ENCODE measurements around the gene NFATC1.

The NFATC1 gene

DNA sequence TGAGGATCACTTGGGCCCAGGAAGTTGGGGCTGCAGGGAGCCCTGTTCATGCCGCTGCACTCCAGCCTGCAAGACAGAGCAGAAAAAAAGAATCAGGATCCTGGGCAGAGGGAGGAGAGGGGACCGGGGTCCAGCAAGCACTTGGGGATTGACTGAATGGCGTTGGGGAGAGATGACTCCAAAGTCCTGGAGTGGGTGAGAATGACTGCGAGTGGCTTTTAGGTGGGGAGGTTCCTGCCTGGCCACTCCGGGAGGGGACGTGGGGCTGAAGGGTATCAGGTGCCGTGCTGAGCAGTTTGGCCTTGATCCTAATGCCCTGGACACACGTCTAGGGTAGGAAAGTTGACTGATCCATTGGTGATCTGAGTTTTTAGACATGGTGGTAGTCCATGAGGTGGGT is 3.5 kb upstream of the NFATC1 start:
- Histone ChIP-seq H3K27me3 (ENCODE audit: control insufficient read depth in 3 of 3, insufficient read depth in 3 of 3, low read depth in 1 of 3, low read length in 3 of 3) (peaks cover 33 to 70% (median 47%) of the 10 kb centered on the region in 3 experiments), H2BK12ac (ENCODE audit: low read length) (no peak overlapping the region), H3K23ac (ENCODE audit: low read depth, low read length, poor library complexity) (no peak overlapping the region), H2BK15ac (ENCODE audit: low read length) (no peak overlapping the region), H4K8ac (ENCODE audit: low read depth, low read length) (no peak overlapping the region), H2AFZ (ENCODE audit: low read length) (no peak overlapping the region), H2BK5ac (ENCODE audit: low read length) (no peak overlapping the region), H3K18ac (ENCODE audit: low read length) (no peak overlapping the region), H3K4ac (ENCODE audit: low read length) (no peak overlapping the region), H3K9ac (ENCODE audit: low read depth, low read length, poor library complexity) (no peak overlapping the region), H3K27ac (replicated peaks; ENCODE audit: low read length) (no peak overlapping the region), H3K79me1 (ENCODE audit: low read depth, low read length) (no peaks in the 10 kb centered on the region), H2AK5ac (ENCODE audit: low read depth, low read length) (no peak overlapping the region), H3K4me3 (ENCODE audit: low read length in 2 of 2) (no peak overlapping the region), H3K14ac (ENCODE audit: low read length) (no peak overlapping the region), H3K4me2 (ENCODE audit: insufficient read depth, low read length, poor library complexity, severe bottlenecking) (no peak overlapping the region), H3K9me3 (replicated peaks in 1 of 2; ENCODE audit: control insufficient read depth in 2 of 2, insufficient read depth in 1 of 2, low read depth in 1 of 2, low read length in 2 of 2) (no peaks in the 10 kb centered on the region), H3K36me3 (replicated peaks in 1 of 2; ENCODE audit: control insufficient read depth in 2 of 2, insufficient read depth in 2 of 2, low read length in 2 of 2) (no peaks in the 10 kb centered on the region), H3K4me1 (ENCODE audit: control insufficient read depth in 2 of 2, insufficient read depth in 1 of 2, low read depth in 1 of 2, low read length in 2 of 2) (peaks cover 3 to 4% of the 10 kb centered on the region in 2 donors), H2BK120ac (ENCODE audit: low read depth, low read length) (no peak overlapping the region), H4K91ac (ENCODE audit: low read depth, low read length, poor library complexity) (no peak overlapping the region)
- no CpG with 5 or more reads among the region's 8 CpGs for WGBS, 2 donors (ENCODE audit: extremely low coverage in 2 of 2, insufficient read length in 2 of 2, insufficient replicate concordance in 1 of 2)
- DNase-seq (ENCODE audit: low spot score): no peak

DNA sequence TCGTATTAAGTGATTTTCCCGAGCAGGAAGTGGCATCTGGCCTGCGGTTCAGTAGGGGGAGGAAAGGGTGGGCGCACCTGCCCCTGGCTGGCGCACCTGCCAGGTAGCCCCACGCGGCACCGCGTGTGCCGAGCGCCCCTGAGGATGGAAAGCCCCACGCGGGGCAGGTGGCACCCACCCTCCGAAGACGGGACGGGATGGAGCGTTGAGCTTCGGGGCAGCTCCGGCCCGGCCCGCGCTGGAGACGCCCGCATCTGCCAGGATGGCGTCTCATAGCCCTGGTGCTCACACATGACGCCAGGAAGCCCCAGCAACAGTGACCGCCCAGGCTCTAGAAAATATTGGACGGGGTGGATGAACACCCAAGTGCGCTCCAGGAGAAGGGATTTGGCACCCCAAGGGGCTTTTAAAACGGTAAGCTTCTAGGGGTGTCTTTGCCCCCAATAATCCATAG is 2.5 kb upstream of the NFATC1 start:
- no peaks in the 10 kb centered on the region for H3K36me3 ChIP-seq (replicated peaks in 1 of 2; ENCODE audit: control insufficient read depth in 2 of 2, insufficient read depth in 2 of 2, low read length in 2 of 2)
- H2BK120ac ChIP-seq (ENCODE audit: low read depth, low read length): no peak overlapping the region
- no peak overlapping the region for H3K4ac ChIP-seq (ENCODE audit: low read length)
- H2BK15ac ChIP-seq (ENCODE audit: low read length): peak overlapping the region; percentile 24
- no peaks in the 10 kb centered on the region for H3K79me1 ChIP-seq (ENCODE audit: low read depth, low read length)
- peak overlapping the region; percentile 21 for H3K9ac ChIP-seq (ENCODE audit: low read depth, low read length, poor library complexity)
- no peak overlapping the region for H3K27ac ChIP-seq (replicated peaks; ENCODE audit: low read length)
- peak overlapping the region in 1 of 2 donors; percentile 39 for H3K4me3 ChIP-seq (ENCODE audit: low read length in 2 of 2)
- H4K8ac ChIP-seq (ENCODE audit: low read depth, low read length): no peak overlapping the region
- no CpG with 5 or more reads among the region's 30 CpGs for WGBS, 2 donors (ENCODE audit: extremely low coverage in 2 of 2, insufficient read length in 2 of 2, insufficient replicate concordance in 1 of 2)
- H3K14ac ChIP-seq (ENCODE audit: low read length): no peak overlapping the region
- DNase-seq (ENCODE audit: low spot score): no peak
- H4K91ac ChIP-seq (ENCODE audit: low read depth, low read length, poor library complexity): no peak overlapping the region
- H3K18ac ChIP-seq (ENCODE audit: low read length): peak overlapping the region; percentile 76
- no peak overlapping the region for H2AK5ac ChIP-seq (ENCODE audit: low read depth, low read length)
- H3K23ac ChIP-seq (ENCODE audit: low read depth, low read length, poor library complexity): no peak overlapping the region
- H2AFZ ChIP-seq (ENCODE audit: low read length): peak overlapping the region; percentile 74
- peaks cover 3 to 4% of the 10 kb centered on the region in 2 donors for H3K4me1 ChIP-seq (ENCODE audit: control insufficient read depth in 2 of 2, insufficient read depth in 1 of 2, low read depth in 1 of 2, low read length in 2 of 2)
- no peak overlapping the region for H2BK12ac ChIP-seq (ENCODE audit: low read length)
- H3K27me3 ChIP-seq (ENCODE audit: control insufficient read depth in 3 of 3, insufficient read depth in 3 of 3, low read depth in 1 of 3, low read length in 3 of 3): peaks cover 42 to 80% (median 57%) of the 10 kb centered on the region in 3 experiments
- no peaks in the 10 kb centered on the region for H3K9me3 ChIP-seq (replicated peaks in 1 of 2; ENCODE audit: control insufficient read depth in 2 of 2, insufficient read depth in 1 of 2, low read depth in 1 of 2, low read length in 2 of 2)
- H2BK5ac ChIP-seq (ENCODE audit: low read length): no peak overlapping the region
- H3K4me2 ChIP-seq (ENCODE audit: insufficient read depth, low read length, poor library complexity, severe bottlenecking): peak overlapping the region; percentile 57

DNA sequence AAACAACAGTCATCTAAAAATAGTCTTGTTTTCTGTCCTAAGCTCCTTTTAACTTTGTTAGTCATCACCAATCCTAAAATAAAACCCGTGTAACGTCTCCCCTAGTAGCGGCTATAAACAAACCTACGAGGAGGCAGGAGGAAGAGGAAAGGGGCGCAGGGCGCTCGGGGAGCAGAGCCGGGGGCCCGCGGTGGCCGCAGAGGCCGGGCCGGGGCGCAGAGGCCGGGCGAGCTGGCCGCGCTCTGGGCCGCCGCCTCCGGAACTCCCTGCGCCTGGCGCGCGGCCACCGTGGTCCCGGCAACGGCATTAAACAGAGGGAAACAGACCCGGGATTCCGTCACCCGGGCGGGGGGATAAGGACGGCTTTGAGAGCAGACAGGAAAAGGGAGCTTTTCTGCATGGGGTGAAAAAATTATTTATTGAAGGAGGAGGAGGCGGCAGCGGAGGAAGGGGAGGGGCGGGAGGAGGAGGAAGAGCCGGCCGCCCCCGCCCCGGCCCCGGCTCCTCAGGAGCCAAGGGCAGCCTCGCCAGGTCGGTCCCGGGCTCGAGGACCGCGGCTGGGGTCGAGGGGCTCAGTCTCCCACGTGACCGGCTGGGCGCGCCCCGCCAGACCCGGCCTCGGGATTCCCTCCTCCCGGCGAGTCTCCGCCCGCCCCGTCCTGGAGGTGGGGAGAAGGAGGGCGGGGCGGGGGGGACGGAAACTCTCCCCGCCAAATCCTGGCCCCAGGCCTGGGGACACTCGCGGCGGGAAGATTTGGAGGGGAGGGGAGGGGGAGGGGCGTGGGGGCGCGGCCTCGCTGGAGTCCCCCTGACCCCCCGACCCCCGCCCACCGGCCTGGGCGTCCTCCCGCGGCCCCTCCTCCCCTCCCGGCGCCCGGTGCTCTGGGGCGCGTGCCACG is 1.8 kb upstream of the NFATC1 start:
- peaks cover 47 to 86% (median 64%) of the 10 kb centered on the region in 3 experiments for H3K27me3 ChIP-seq (ENCODE audit: control insufficient read depth in 3 of 3, insufficient read depth in 3 of 3, low read depth in 1 of 3, low read length in 3 of 3)

More for the DNA sequence above, 1.8 kb upstream of the NFATC1 start:
- DNase-seq (ENCODE audit: low spot score): no peak
- Histone ChIP-seq H2BK15ac (ENCODE audit: low read length) (no peak overlapping the region), H2AFZ (ENCODE audit: low read length) (peak overlapping the region; percentile 81), H3K23ac (ENCODE audit: low read depth, low read length, poor library complexity) (peak overlapping the region; percentile 85), H3K4me3 (ENCODE audit: low read length in 2 of 2) (peak overlapping the region; percentile 24 to 65), H2AK5ac (ENCODE audit: low read depth, low read length) (no peak overlapping the region), H2BK120ac (ENCODE audit: low read depth, low read length) (no peak overlapping the region), H2BK5ac (ENCODE audit: low read length) (no peak overlapping the region), H3K9ac (ENCODE audit: low read depth, low read length, poor library complexity) (no peak overlapping the region), H4K8ac (ENCODE audit: low read depth, low read length) (no peak overlapping the region), H3K4ac (ENCODE audit: low read length) (no peak overlapping the region), H3K27ac (replicated peaks; ENCODE audit: low read length) (no peak overlapping the region), H3K14ac (ENCODE audit: low read length) (no peak overlapping the region), H3K4me1 (ENCODE audit: control insufficient read depth in 2 of 2, insufficient read depth in 1 of 2, low read depth in 1 of 2, low read length in 2 of 2) (peaks cover 3 to 4% of the 10 kb centered on the region in 2 donors), H3K36me3 (replicated peaks in 1 of 2; ENCODE audit: control insufficient read depth in 2 of 2, insufficient read depth in 2 of 2, low read length in 2 of 2) (no peaks in the 10 kb centered on the region), H3K18ac (ENCODE audit: low read length) (peak overlapping the region; percentile 38), H3K9me3 (replicated peaks in 1 of 2; ENCODE audit: control insufficient read depth in 2 of 2, insufficient read depth in 1 of 2, low read depth in 1 of 2, low read length in 2 of 2) (no peaks in the 10 kb centered on the region), H3K4me2 (ENCODE audit: insufficient read depth, low read length, poor library complexity, severe bottlenecking) (peak overlapping the region; percentile 57), H3K79me1 (ENCODE audit: low read depth, low read length) (no peaks in the 10 kb centered on the region), H4K91ac (ENCODE audit: low read depth, low read length, poor library complexity) (no peak overlapping the region), H2BK12ac (ENCODE audit: low read length) (no peak overlapping the region)
- no CpG with 5 or more reads among the region's 83 CpGs for WGBS, 2 donors (ENCODE audit: extremely low coverage in 2 of 2, insufficient read length in 2 of 2, insufficient replicate concordance in 1 of 2)

Measured in neuronal stem cell (in vitro differentiated cells).